GM12878 (cell line): ENCODE results near the gene SRC. TPM values are rescaled to one million over a fixed set of nuclear protein-coding genes. Genes with fewer than 3 reads are reported as not detected.

Experiments used
- ATAC-seq: fragments of 200-7000 bp; cut with Tn5 transposase; 3 replicates; pipeline ENCODE4 v1.9.1; 2020; ENCODE audit warnings: mild to moderate bottlenecking, moderate library complexity
- BruUV-seq: library from RNA; stranded (reverse); fragments of 400-500 nt; replicated peaks from 2 replicates; lab custom pipeline; 2021; lab: Mats Ljungman, UMichigan
- CTCF ChIA-PET: fragments of 300-600 bp; sonication (Branson Sonifier 250); formaldehyde crosslinking; extraction: SDS; loops from one replicate; lab custom pipeline; 2021; ENCODE audit warnings: inconsistent platforms; lab: Yijun Ruan, JAX
- POLR2A ChIA-PET: fragments of 350-600 bp; formaldehyde crosslinking; extraction: SDS; loops from one replicate; lab custom pipeline; 2021; ENCODE audit warnings: inconsistent platforms; lab: Charles Lee
- RAD21 ChIA-PET: fragments of 300-600 bp; sonication (Branson Sonifier 250); formaldehyde crosslinking; loops from one replicate; lab custom pipeline; 2023; ENCODE audit warnings: antibody characterized with exemption; ENCODE audit not compliant: unreplicated experiment; lab: Charles Lee
- SMC1A ChIA-PET: fragments of 300-600 bp; sonication (Branson Sonifier 250); formaldehyde crosslinking; loops from one replicate; lab custom pipeline; 2023; ENCODE audit not compliant: unreplicated experiment, uncharacterized antibody; lab: Charles Lee
- DNase-seq: peaks from one replicate; pipeline ENCODE4 v3.0.0-alpha.2; 2011; ENCODE audit warnings: low read depth, low spot score
- FAIRE-seq: peaks from 3 replicates; lab custom pipeline; 2011; peaks lifted over from hg19 to GRCh38; lab: Jason Lieb, UNC
- H2AFZ ChIP-seq: 2 replicates; pipeline ENCODE4 v1.6.0; 2011; ENCODE audit warnings: low read depth, low read length, control low read depth; ENCODE audit not compliant: control insufficient read depth
- H3K27ac ChIP-seq: 2 replicates; pipeline ENCODE4 v1.5.1; 2011; ENCODE audit warnings: control low read depth; ENCODE audit not compliant: control insufficient read depth, insufficient read depth
- H3K27me3 ChIP-seq, 2 experiments: replicated peaks in 1 of 2; 2 replicates each; pipeline versions ENCODE4 v1.6.0 to v1.6.1; 2011; ENCODE audit warnings: low read length in 1 of 2; ENCODE audit not compliant: control insufficient read depth in 2 of 2, insufficient read depth in 2 of 2
- H3K36me3 ChIP-seq, 2 experiments: 2 replicates each; pipeline ENCODE4 v1.5.1; 2011; ENCODE audit warnings: low read length in 1 of 2; ENCODE audit not compliant: control insufficient read depth in 2 of 2, insufficient read depth in 2 of 2
- H3K4me1 ChIP-seq: 2 replicates; pipeline ENCODE4 v1.6.1; 2011; ENCODE audit warnings: mild to moderate bottlenecking, low read length, moderate library complexity, mixed read lengths; ENCODE audit not compliant: control insufficient read depth, insufficient read depth
- H3K4me2 ChIP-seq: 2 replicates; pipeline ENCODE4 v1.6.0; 2011; ENCODE audit warnings: control low read depth; ENCODE audit not compliant: control insufficient read depth, insufficient read depth
- H3K4me3 ChIP-seq: fragments of 200-600 bp; sonication (generic); 2 replicates; pipeline ENCODE4 v1.5.1; 2016
- H3K79me2 ChIP-seq: 2 replicates; pipeline ENCODE4 v1.6.0; 2011; ENCODE audit warnings: low read length; ENCODE audit not compliant: control insufficient read depth, insufficient read depth
- H3K9ac ChIP-seq: 2 replicates; pipeline ENCODE4 v1.8.0; 2011; ENCODE audit warnings: low read length, control low read depth, mixed read lengths; ENCODE audit not compliant: control insufficient read depth, insufficient read depth
- H3K9me3 ChIP-seq: replicated peaks from 3 replicates; pipeline ENCODE4 v1.5.1; 2011; ENCODE audit warnings: mild to moderate bottlenecking, low read length; ENCODE audit not compliant: control insufficient read depth, insufficient read depth
- H4K20me1 ChIP-seq: 2 replicates; pipeline ENCODE4 v1.6.0; 2011; ENCODE audit not compliant: control insufficient read depth, insufficient read depth
- HSF1 ChIP-seq: fragments of 150-350 bp; IDR thresholded peaks from 2 replicates; pipeline ENCODE4 v1.6.1; 2014; ENCODE audit warnings: mild to moderate bottlenecking, low read depth, low read length
- IKZF1 ChIP-seq: fragments of 450-650 bp; conservative IDR thresholded peaks from 2 replicates; pipeline ENCODE4 v1.6.1; 2017; ENCODE audit warnings: antibody characterized with exemption, mild to moderate bottlenecking
- NR2F1 ChIP-seq: fragments of 450-650 bp; conservative IDR thresholded peaks from 2 replicates; pipeline ENCODE4 v1.6.1; 2017; ENCODE audit warnings: mild to moderate bottlenecking
- WGBS: methylation state at CpG from one replicate; pipeline ENCODE4 v1.1.6; 2016; ENCODE audit warnings: low lambda C conversion rate; ENCODE audit not compliant: insufficient replicate concordance, insufficient coverage; ENCODE audit errors: missing lambda C conversion rate; 5-methylcytosine and 5-hydroxymethylcytosine counted together
- in situ Hi-C: fragments of 300-500 bp; cut with MboI; formaldehyde crosslinking; loops from 9 replicates; pipeline ENCODE4 v1.14.3; 2018; ENCODE audit warnings: mixed read lengths
- intact Hi-C: fragments of 100-400 bp; cut with micrococcal nuclease; formaldehyde crosslinking; loops from one replicate; pipeline ENCODE4 v1.14.2; 2022; ENCODE audit not compliant: unreplicated experiment
- polyA plus RNA-seq, 11 experiments: library from polyadenylated mRNA; depleted of rRNA in 4 of 11; unstranded in 6 of 11; stranded (reverse) in 5 of 11; fragments of >200 nt; fragmentation: Nextera tagmentation in 4 of 11; fragmentation: Illumina TruSeq in 1 of 11; extraction: Ambion mirVana in 4 of 11; extraction: Trizol in 1 of 11; gene quantifications; 1 replicate in 1 of 11; 2 replicates in 10 of 11; pipeline versions ENCODE4 v1.2.1 to v1.2.3, GENCODE V29; 2011 to 2016; ENCODE audit warnings: inconsistent platforms in 2 of 11, missing spikeins in 2 of 11, low read depth in 1 of 11
- total RNA-seq, 4 experiments: library from RNA; depleted of rRNA in 3 of 4; stranded (reverse); fragments of >200 nt in 3 of 4; fragmentation: Illumina TruSeq in 1 of 4; extraction: Trizol in 1 of 4; gene quantifications; 2 replicates each; pipeline versions ENCODE4 v1.2.1 to v1.2.3, GENCODE V29; 2013 to 2021
- TF ChIP-seq, protein P1 (sequence below): fragments of 450-650 bp; IDR thresholded peaks from 2 replicates; pipeline ENCODE4 v1.6.1; 2017; ENCODE audit warnings: low read depth, mild to moderate bottlenecking, moderate library complexity

SRC gene
- total and polyA plus RNA-seq, 10 of the 15 experiments (the other 5 are each of a cell fraction or from before 2014, with no cell fraction given), result 0.60 to 71.3 (median 27.2) TPM

DNA sequence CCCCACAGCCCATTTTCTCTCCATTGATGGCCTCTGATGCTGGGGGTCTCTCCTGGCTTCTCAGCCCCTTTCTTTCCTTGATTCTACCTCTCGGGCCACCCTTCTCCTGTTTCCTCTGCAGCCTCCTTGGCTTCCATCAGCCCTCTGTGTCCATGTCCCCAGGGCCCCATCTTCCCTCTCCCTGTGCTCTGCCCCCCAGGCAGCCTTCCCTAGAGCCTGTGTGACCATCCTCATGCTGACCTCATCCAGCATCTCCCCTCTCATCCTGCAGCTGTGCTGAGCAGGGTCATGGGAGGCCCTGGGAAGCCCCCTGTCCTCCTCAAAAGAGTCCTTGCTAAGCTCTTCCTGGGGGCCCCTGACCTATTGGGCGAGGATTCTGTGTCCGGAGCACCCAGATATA, 101.7 kb downstream of the SRC start:
- CTCF ChIA-PET, result no interaction called here
- WGBS, result 16% methylated on average over 3 of the region's 3 CpGs
- Histone ChIP-seq H3K9me3 (no peaks in the 10 kb centered on the region), H3K9ac (no peak overlapping the region), H3K27me3 (peaks cover 0 to 1% of the 10 kb centered on the region in 2 experiments; a peak in 2 of 4 replicates), H3K4me2 (no peak overlapping the region), H4K20me1 (no peaks in the 10 kb centered on the region), H3K27ac (no peak overlapping the region), H2AFZ (no peak overlapping the region), H3K79me2 (no peaks in the 10 kb centered on the region), H3K4me3 (no peak overlapping the region), H3K4me1 (no peaks in the 10 kb centered on the region), H3K36me3 (no peaks in the 10 kb centered on the region)
- ATAC-seq, result no peak
- RAD21 ChIA-PET, result no interaction called here
- FAIRE-seq, result no peak
- POLR2A ChIA-PET, result no interaction called here
- intact Hi-C loops, result no loop called here
- SMC1A ChIA-PET, result no interaction called here
- in situ Hi-C loops, result no loop called here
- DNase-seq, result no peak
- no TSS peak for BruUV-seq
- TF ChIP-seq NR2F1, result no peak

DNA sequence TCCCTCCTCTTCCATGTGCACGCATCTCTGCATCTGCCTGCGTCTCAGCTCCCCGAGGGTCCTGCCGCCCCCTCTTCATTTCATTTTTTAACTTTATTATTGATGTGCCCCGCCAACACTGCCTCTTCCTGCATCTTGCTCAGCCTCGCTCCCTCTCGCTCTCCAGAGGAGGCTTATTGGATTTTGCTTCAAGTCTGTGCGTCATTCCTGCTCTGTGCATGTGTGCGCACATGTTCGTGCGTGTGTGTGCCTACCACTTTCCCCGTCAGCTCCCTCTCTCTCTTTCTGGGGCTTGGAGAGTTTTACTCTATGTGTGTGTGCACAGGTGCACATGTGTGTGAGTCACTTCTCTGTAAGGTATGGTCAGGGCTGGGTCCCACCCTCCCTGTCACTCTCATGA, 103.3 kb downstream of the SRC start:
- no peak overlapping the region for H2AFZ ChIP-seq
- no peak for FAIRE-seq
- H3K36me3 ChIP-seq, result no peaks in the 10 kb centered on the region
- no peak for ATAC-seq
- RAD21 ChIA-PET, result no interaction called here
- no peak overlapping the region for H3K27ac ChIP-seq
- H3K9me3 ChIP-seq, result no peaks in the 10 kb centered on the region
- POLR2A ChIA-PET, result no interaction called here
- TF ChIP-seq, protein P1, sequence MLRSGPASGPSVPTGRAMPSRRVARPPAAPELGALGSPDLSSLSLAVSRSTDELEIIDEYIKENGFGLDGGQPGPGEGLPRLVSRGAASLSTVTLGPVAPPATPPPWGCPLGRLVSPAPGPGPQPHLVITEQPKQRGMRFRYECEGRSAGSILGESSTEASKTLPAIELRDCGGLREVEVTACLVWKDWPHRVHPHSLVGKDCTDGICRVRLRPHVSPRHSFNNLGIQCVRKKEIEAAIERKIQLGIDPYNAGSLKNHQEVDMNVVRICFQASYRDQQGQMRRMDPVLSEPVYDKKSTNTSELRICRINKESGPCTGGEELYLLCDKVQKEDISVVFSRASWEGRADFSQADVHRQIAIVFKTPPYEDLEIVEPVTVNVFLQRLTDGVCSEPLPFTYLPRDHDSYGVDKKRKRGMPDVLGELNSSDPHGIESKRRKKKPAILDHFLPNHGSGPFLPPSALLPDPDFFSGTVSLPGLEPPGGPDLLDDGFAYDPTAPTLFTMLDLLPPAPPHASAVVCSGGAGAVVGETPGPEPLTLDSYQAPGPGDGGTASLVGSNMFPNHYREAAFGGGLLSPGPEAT, result no peak
- TF ChIP-seq HSF1 (no peak), IKZF1 (no peak)
- no TSS peak for BruUV-seq
- WGBS, result 55% methylated on average over 12 of the region's 12 CpGs
- no peaks in the 10 kb centered on the region for H3K4me1 ChIP-seq
- SMC1A ChIA-PET, result no interaction called here
- no peak overlapping the region for H3K4me3 ChIP-seq
- in situ Hi-C loops (no loop called here), intact Hi-C loops (no loop called here)
- no peaks in the 10 kb centered on the region for H4K20me1 ChIP-seq
- no peak for DNase-seq
- no peak overlapping the region for H3K9ac ChIP-seq
- H3K4me2 ChIP-seq, result no peak overlapping the region
- peaks cover 0 to 1% of the 10 kb centered on the region in 2 experiments; a peak in 2 of 4 replicates for H3K27me3 ChIP-seq
- no peaks in the 10 kb centered on the region for H3K79me2 ChIP-seq
- CTCF ChIA-PET, result no interaction called here
